Prostate gland (tissue), 2 donors: ENCODE data around the gene IQGAP2.

ENCODE experiments used
- CTCF ChIP-seq, 4 experiments: fragments of 200-600 bp in 2 of 4; fragments of 450-650 bp in 2 of 4; sonication (generic) in 2 of 4; IDR thresholded peaks; 1 replicate in 3 of 4; 2 replicates in 1 of 4; pipeline ENCODE4 v1.5.1; 2016 to 2019; ENCODE audit warnings: antibody characterized with exemption in 4 of 4, mild to moderate bottlenecking in 2 of 4, moderate library complexity in 2 of 4
- POLR2AphosphoS5 ChIP-seq: sonication (generic); formaldehyde crosslinking; IDR thresholded peaks from one replicate; pipeline ENCODE4 v1.6.1; 2017; ENCODE audit warnings: antibody characterized with exemption

GRCh38 chr5:76488969-76489368 is 85.9 kb downstream of the IQGAP2 start:
- TF ChIP-seq CTCF (IDR thresholded peaks at IDR 0.05) = no peak
- no peak for TF ChIP-seq POLR2AphosphoS5
